WTC11 (cell line): ENCODE measurements around the gene LYRM4.

Experiments used
- CREB1 ChIP-seq: sonication (generic); formaldehyde crosslinking; IDR thresholded peaks from 2 replicates; pipeline ENCODE4 v1.8.0; 2023; ENCODE audit warnings: mild to moderate bottlenecking, missing genetic modification reagents
- ETV6 ChIP-seq: sonication (generic); formaldehyde crosslinking; IDR thresholded peaks from 2 replicates; pipeline ENCODE4 v1.8.1; 2022; ENCODE audit warnings: mild to moderate bottlenecking, missing genetic modification reagents
- MYBL2 ChIP-seq: sonication (generic); formaldehyde crosslinking; IDR thresholded peaks from 2 replicates; pipeline ENCODE4 v1.8.1; 2023; ENCODE audit warnings: mild to moderate bottlenecking, moderate library complexity, missing genetic modification reagents
- PRDM15 ChIP-seq: sonication (generic); formaldehyde crosslinking; IDR thresholded peaks from 2 replicates; pipeline ENCODE4 v1.8.0; 2022; ENCODE audit warnings: missing genetic modification reagents
- SP1 ChIP-seq: sonication (generic); formaldehyde crosslinking; conservative IDR thresholded peaks from 2 replicates; pipeline ENCODE4 v1.8.1; 2022; ENCODE audit warnings: missing genetic modification reagents
- ZNF121 ChIP-seq: sonication (generic); formaldehyde crosslinking; IDR thresholded peaks from 2 replicates; pipeline ENCODE4 v1.8.0; 2023; ENCODE audit warnings: missing genetic modification reagents
- ZNF317 ChIP-seq: sonication (generic); formaldehyde crosslinking; IDR thresholded peaks from 2 replicates; pipeline ENCODE4 v1.8.1; 2023; ENCODE audit warnings: low read depth, mild to moderate bottlenecking, moderate library complexity, missing genetic modification reagents, borderline replicate concordance
- TF ChIP-seq, protein P1 (sequence below): fragments of 200-600 bp; IDR thresholded peaks from 2 replicates; pipeline ENCODE4 v1.8.0; 2022; ENCODE audit warnings: antibody characterized with exemption
- TF ChIP-seq, protein P2 (sequence below): sonication (generic); formaldehyde crosslinking; conservative IDR thresholded peaks from 2 replicates; pipeline ENCODE4 v1.8.1; 2022; ENCODE audit warnings: mild to moderate bottlenecking, missing genetic modification reagents
- TF ChIP-seq, protein P3 (sequence below): sonication (generic); formaldehyde crosslinking; IDR thresholded peaks from 2 replicates; pipeline ENCODE4 v1.8.0; 2023; ENCODE audit warnings: mild to moderate bottlenecking, missing genetic modification reagents
- TF ChIP-seq, protein P4 (sequence below): sonication (generic); formaldehyde crosslinking; IDR thresholded peaks from 2 replicates; pipeline ENCODE4 v1.8.0; 2023; ENCODE audit warnings: missing genetic modification reagents

GRCh38 chr6:5184218-5184617 is 76.5 kb downstream of the LYRM4 start:
- TF ChIP-seq, protein P1, sequence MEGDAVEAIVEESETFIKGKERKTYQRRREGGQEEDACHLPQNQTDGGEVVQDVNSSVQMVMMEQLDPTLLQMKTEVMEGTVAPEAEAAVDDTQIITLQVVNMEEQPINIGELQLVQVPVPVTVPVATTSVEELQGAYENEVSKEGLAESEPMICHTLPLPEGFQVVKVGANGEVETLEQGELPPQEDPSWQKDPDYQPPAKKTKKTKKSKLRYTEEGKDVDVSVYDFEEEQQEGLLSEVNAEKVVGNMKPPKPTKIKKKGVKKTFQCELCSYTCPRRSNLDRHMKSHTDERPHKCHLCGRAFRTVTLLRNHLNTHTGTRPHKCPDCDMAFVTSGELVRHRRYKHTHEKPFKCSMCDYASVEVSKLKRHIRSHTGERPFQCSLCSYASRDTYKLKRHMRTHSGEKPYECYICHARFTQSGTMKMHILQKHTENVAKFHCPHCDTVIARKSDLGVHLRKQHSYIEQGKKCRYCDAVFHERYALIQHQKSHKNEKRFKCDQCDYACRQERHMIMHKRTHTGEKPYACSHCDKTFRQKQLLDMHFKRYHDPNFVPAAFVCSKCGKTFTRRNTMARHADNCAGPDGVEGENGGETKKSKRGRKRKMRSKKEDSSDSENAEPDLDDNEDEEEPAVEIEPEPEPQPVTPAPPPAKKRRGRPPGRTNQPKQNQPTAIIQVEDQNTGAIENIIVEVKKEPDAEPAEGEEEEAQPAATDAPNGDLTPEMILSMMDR, result no peak
- no peak for TF ChIP-seq ZNF317 (CRISPR knock-in tag)
- no peak for TF ChIP-seq CREB1
- TF ChIP-seq, protein P2, sequence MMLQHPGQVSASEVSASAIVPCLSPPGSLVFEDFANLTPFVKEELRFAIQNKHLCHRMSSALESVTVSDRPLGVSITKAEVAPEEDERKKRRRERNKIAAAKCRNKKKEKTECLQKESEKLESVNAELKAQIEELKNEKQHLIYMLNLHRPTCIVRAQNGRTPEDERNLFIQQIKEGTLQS (CRISPR knock-in tag), result no peak
- TF ChIP-seq ZNF121 (CRISPR knock-in tag), result no peak
- TF ChIP-seq ETV6 (CRISPR knock-in tag), result no peak
- TF ChIP-seq, protein P3, sequence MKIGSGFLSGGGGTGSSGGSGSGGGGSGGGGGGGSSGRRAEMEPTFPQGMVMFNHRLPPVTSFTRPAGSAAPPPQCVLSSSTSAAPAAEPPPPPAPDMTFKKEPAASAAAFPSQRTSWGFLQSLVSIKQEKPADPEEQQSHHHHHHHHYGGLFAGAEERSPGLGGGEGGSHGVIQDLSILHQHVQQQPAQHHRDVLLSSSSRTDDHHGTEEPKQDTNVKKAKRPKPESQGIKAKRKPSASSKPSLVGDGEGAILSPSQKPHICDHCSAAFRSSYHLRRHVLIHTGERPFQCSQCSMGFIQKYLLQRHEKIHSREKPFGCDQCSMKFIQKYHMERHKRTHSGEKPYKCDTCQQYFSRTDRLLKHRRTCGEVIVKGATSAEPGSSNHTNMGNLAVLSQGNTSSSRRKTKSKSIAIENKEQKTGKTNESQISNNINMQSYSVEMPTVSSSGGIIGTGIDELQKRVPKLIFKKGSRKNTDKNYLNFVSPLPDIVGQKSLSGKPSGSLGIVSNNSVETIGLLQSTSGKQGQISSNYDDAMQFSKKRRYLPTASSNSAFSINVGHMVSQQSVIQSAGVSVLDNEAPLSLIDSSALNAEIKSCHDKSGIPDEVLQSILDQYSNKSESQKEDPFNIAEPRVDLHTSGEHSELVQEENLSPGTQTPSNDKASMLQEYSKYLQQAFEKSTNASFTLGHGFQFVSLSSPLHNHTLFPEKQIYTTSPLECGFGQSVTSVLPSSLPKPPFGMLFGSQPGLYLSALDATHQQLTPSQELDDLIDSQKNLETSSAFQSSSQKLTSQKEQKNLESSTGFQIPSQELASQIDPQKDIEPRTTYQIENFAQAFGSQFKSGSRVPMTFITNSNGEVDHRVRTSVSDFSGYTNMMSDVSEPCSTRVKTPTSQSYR (CRISPR knock-in tag), result no peak
- TF ChIP-seq PRDM15 (CRISPR knock-in tag), result no peak
- TF ChIP-seq MYBL2 (CRISPR knock-in tag), result no peak
- no peak for TF ChIP-seq SP1 (CRISPR knock-in tag)
- TF ChIP-seq, protein P4, sequence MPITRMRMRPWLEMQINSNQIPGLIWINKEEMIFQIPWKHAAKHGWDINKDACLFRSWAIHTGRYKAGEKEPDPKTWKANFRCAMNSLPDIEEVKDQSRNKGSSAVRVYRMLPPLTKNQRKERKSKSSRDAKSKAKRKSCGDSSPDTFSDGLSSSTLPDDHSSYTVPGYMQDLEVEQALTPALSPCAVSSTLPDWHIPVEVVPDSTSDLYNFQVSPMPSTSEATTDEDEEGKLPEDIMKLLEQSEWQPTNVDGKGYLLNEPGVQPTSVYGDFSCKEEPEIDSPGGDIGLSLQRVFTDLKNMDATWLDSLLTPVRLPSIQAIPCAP (CRISPR knock-in tag), result no peak
